GM20431 (cell line): ENCODE results near the gene ABCC9.
"Not testable (repeated sequence)": the region's sequence is repeated elsewhere in the genome, so short reads cannot be mapped to it uniquely, and the experiment has no call there.

Source experiments
- in situ Hi-C: fragments of 300-500 bp; cut with MseI, MboI; formaldehyde crosslinking; loops from one replicate; pipeline ENCODE4 v1.15.0; 2020; ENCODE audit warnings: low sequenced_read_pairs; ENCODE audit not compliant: unreplicated experiment

The ABCC9 gene

GRCh38 chr12:21788089-21788983 lies 152.9 kb downstream of the ABCC9 start:
- in situ Hi-C loops = no loop called here

DNA sequence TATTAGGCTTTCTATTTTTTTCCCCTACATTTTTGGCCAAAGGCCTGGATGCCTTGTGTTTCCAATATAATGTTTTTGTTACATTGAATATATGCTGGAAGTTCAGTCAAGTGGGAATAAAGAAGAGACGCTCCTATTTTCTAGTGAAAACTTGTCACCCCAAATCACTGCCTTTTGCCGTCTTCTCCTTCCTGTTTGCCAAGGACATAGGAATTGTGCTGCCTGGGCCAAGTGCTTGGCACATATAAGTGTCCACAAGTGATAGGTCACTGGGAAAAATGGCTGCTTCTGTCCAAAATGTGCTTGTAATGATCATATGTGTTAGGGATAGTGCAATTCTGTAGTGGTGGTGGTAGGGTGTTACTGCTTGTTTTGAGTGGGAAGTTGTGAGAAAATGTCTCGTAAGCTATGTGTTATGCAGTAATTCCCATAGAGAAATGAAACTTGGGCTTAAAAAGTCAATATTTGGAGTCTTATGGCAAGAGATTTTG lies 155.1 kb downstream of the ABCC9 start:
- in situ Hi-C loops = no loop called here

- in situ Hi-C loops = not testable (repeated sequence)
Observed at GRCh38 chr12:21782723-21783122, 158.5 kb downstream of the ABCC9 start.

- in situ Hi-C loops = no loop called here
Observed at GRCh38 chr12:21780786-21781185, 160.4 kb downstream of the ABCC9 start.

DNA sequence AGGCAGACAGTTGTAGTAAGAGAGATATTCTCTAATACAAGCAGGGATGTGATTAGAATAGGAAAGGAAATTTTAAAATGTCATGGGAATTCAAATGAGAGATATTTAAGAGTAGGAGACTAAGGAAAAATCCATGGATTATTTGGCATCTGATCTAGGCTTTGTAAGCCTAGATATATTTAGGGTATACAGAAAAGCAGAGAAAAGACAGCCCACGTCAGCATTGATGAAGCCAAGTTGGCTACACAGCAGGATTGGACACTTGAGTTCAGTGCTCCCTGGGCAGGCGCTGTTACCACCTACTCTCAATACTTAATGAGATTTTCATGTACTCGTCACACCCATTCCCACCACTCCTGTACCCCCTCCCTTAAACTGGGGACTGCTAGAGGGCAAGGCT lies 165.1 kb downstream of the ABCC9 start:
- in situ Hi-C loops = no loop called here

GRCh38 chr12:21775133-21775820 lies 165.9 kb downstream of the ABCC9 start:
- in situ Hi-C loops = no loop called here

- in situ Hi-C loops = no loop called here
Observed at GRCh38 chr12:21774358-21775132, 166.7 kb downstream of the ABCC9 start, which contains the start of gene KCNJ8. TSS of gene KCNJ8 (minus strand) at chr12:21774706. CDS start at chr12:21773616, 1,090 bp downstream.

DNA sequence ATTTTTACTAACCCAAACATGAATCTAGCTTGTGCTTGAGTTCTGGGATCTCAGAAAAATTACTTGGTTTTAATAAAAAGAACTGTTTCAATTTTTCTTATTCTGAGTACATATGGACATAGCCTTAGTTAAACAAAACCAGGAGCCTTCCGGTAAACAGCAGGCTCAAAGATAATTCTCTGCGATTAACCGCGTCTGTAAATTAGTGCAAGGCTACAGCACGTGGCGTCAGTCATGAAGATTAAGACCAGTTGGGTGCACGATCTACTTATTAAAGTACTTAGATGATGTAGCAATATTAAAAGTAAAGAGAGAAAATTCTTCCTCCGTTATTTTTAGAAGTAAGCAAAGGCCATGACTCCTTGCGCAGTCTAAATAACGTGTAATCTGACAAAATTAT lies 167.4 kb downstream of the ABCC9 start:
- in situ Hi-C loops = no loop called here

GRCh38 chr12:21773263-21773741 lies 167.9 kb downstream of the ABCC9 start:
- in situ Hi-C loops = no loop called here

DNA sequence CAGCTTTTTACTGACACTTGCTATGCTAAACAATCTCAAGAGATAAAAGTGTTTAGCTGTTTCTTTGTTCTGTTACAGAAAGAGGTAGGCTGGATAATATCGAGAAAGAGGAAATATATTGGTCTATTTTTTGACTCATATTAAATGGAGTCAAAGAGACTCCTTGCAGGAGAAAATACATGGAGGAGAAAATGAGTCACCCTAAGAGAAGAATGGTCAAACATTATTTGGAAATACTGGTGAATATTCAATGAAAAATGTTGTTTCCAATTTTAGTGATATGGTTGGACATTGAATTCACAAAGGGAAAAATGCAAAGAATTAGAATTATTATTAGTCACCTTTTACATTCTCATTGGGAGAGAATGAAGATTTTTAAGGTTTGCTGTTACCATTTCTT lies 169.9 kb downstream of the ABCC9 start:
- in situ Hi-C loops = no loop called here

- in situ Hi-C loops = no loop called here
Observed at GRCh38 chr12:21769307-21769706, 171.9 kb downstream of the ABCC9 start.

DNA sequence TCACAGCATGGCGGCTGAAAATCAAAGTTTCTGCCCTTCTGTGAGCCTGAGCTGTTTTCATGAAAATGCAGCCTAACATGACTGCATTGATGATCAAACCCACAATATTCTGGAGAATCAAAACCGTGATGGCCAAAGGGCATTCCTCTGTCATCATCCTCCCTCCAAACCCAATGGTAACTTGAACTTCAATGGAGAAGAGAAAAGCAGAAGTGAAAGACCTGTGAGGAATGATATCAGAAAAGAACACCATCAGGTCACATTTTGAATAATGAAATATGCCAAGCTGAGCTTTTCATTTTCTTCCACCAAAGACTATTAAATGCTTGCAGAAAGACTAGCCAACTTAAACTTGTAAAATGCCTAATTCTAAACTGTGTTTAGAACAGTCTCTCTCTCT lies 174.8 kb downstream of the ABCC9 start:
- in situ Hi-C loops = no loop called here

DNA sequence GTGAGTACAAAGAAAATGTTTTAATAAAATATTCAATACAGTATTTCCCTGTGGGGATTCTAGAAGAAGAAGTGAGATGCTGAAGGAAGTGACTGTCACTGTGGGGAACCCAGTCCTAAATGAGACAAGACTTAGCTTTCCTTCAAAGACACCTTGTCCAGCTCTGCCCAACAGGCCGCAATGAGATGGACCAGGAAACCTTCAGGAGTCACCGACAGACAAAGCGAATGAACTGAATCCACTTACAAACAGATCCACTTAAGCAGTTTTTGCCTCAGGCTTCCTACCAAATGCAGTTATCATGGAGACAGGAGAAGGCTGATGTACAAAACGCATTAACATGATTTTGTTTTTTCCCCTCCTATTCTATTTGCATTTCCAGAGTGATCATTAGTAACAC lies 176.3 kb downstream of the ABCC9 start:
- in situ Hi-C loops = no loop called here

GRCh38 chr12:21764065-21764464 lies 177.2 kb downstream of the ABCC9 start:
- in situ Hi-C loops = no loop called here

- in situ Hi-C loops = no loop called here
Observed at GRCh38 chr12:21763531-21763930, 177.7 kb downstream of the ABCC9 start.

DNA sequence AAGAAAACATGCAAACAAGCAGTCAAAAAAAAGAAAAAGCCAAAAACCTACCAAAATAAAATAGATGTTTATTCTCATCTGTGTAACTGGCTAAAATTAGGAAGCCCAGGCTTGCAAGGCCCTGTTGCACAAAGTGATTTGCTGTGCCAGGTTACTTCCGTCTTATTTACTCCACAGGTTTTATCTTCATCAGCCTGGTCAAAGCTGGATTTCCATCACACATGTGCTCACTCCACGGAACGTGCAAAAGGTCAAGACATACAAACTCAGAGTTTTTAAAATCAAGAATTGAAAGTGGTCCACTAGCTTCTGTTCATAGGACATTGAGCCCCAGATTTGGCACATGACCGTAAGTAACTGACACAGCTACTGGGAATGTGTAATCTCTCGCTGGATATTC lies 181.5 kb downstream of the ABCC9 start:
- in situ Hi-C loops = no loop called here

DNA sequence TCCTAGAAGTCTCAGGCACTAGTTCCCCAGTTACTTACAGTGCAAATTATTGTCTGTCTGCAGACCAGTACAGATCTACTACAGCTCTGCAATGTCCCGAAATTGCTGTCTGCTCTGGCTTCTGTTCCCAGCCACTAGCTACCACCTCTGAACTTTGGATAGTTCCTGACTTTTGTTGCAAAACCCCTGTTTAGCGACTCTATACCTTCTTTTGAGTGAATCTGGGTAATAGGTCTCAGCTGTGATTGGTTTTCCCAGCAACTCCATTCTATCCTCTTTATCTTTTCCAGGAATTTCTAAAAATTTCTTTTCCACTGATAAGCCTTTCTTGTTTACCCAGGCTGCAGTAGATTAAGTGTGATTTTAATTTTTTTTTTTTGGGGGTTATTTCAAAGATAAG lies 183.5 kb downstream of the ABCC9 start:
- in situ Hi-C loops = no loop called here

DNA sequence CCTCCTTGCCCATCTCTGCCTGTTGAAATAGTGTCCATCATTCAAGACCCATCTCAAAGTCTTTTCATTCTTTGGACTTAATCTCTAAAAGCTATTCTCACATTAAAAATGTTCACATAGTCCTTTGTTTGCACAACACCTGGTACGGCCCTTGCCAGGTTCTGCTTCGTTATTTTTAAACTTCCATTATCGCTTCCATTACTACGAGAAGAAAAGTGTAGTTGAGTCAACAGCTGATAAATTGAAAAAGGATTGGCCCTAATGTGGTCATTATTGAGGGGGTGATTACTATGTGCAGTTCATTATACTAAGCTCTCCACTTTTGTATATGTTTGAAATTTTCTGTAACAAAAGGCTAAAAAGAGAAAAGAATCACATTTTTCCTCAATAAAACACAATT lies 184.5 kb downstream of the ABCC9 start:
- in situ Hi-C loops = no loop called here

- in situ Hi-C loops = no loop called here
Observed at GRCh38 chr12:21751517-21751916, 189.7 kb downstream of the ABCC9 start.
